ELR (cell line): Measurements from ENCODE around the gene GPR108.
A peak's percentile ranks its signal among the peaks of the same experiment; 100 is the strongest.
"Not testable (repeated sequence)": the region's sequence is repeated elsewhere in the genome, so short reads cannot be mapped to it uniquely, and the experiment has no call there.

Source experiments
- DNase-seq: peaks from one replicate; pipeline ENCODE4 v3.0.0-alpha.2; 2015; ENCODE audit warnings: low read depth

GPR108 gene

GRCh38 chr19:6737284-6737872 lies at the start of gene GPR108:
Gene GPR108 (minus strand): TSS chr19:6737580. CDS start chr19:6737576, 4 bp downstream.
- DNase-seq, result peak; percentile 100

- DNase-seq, result no peak
Observed at GRCh38 chr19:6779206-6779605, 41.8 kb upstream of the GPR108 start.

- DNase-seq, result no peak
Observed at GRCh38 chr19:6778386-6778785, 41.0 kb upstream of the GPR108 start.

GRCh38 chr19:6777434-6777833 lies 40.1 kb upstream of the GPR108 start:
- no peak for DNase-seq

- no peak for DNase-seq
Observed at GRCh38 chr19:6776999-6777398, 39.6 kb upstream of the GPR108 start.

- not testable (repeated sequence) for DNase-seq
Observed at GRCh38 chr19:6776045-6776444, 38.7 kb upstream of the GPR108 start.

- DNase-seq, result no peak
Observed at GRCh38 chr19:6774821-6775707, 37.7 kb upstream of the GPR108 start.

GRCh38 chr19:6773323-6773931 lies 36.0 kb upstream of the GPR108 start:
- DNase-seq, result no peak

- no peak for DNase-seq
Observed at GRCh38 chr19:6772866-6773322, 35.5 kb upstream of the GPR108 start.

GRCh38 chr19:6772028-6772865 lies 34.9 kb upstream of the GPR108 start, which contains the start of gene VAV1:
Gene VAV1 (plus strand): TSS chr19:6772708. CDS start chr19:6772808, 100 bp downstream.
- DNase-seq, result no peak

GRCh38 chr19:6771648-6772027 lies 34.3 kb upstream of the GPR108 start:
- DNase-seq, result not testable (repeated sequence)

GRCh38 chr19:6769006-6769619 lies 31.7 kb upstream of the GPR108 start:
- peak; percentile 53 for DNase-seq

- no peak for DNase-seq
Observed at GRCh38 chr19:6768236-6768785, 30.9 kb upstream of the GPR108 start.

GRCh38 chr19:6767357-6768235 lies 30.2 kb upstream of the GPR108 start, which contains the start of gene SH2D3A:
Gene SH2D3A (minus strand): TSS chr19:6767435. CDS start chr19:6763748, 3,687 bp downstream.
- peak; percentile 27 for DNase-seq

- no peak for DNase-seq
Observed at GRCh38 chr19:6767081-6767356, 29.6 kb upstream of the GPR108 start.

- DNase-seq, result no peak
Observed at GRCh38 chr19:6766357-6767080, 29.1 kb upstream of the GPR108 start.

GRCh38 chr19:6765738-6766356 lies 28.5 kb upstream of the GPR108 start:
- DNase-seq, result peak; percentile 19

- DNase-seq, result not testable (repeated sequence)
Observed at GRCh38 chr19:6762253-6762797, 24.9 kb upstream of the GPR108 start.
